ENCODE measurements around the gene GPI.
A peak's percentile ranks its signal among the peaks of the same experiment; 100 is the strongest.
"Not testable (repeated sequence)": the region's sequence is repeated elsewhere in the genome, so short reads cannot be mapped to it uniquely, and the experiment has no call there.

Gene GPI

GRCh38 chr19:34368338-34368737 lies 3.3 kb downstream of the GPI start:
- DNase-seq = no peak

- DNase-seq = not testable (repeated sequence)
These were observed 4.2 kb downstream of the GPI start for GRCh38 chr19:34369166-34369565.

GRCh38 chr19:34370117-34370516 lies 5.1 kb downstream of the GPI start:
- DNase-seq = no peak

- no peak for DNase-seq
These were observed 6.0 kb downstream of the GPI start for GRCh38 chr19:34370983-34371382.

- no peak for DNase-seq
These were observed 8.7 kb downstream of the GPI start for GRCh38 chr19:34373601-34374288.

- no peak for DNase-seq
These were observed 10.6 kb downstream of the GPI start for GRCh38 chr19:34375598-34375997.

- DNase-seq = no peak
These were observed 15.7 kb downstream of the GPI start for GRCh38 chr19:34380639-34381241.

- DNase-seq = no peak
These were observed 16.6 kb downstream of the GPI start for GRCh38 chr19:34381399-34382251.

- no peak for DNase-seq
These were observed 17.5 kb downstream of the GPI start for GRCh38 chr19:34382471-34382870.

GRCh38 chr19:34383599-34383998 lies 18.6 kb downstream of the GPI start:
- DNase-seq = no peak

- DNase-seq = no peak
These were observed 21.8 kb downstream of the GPI start for GRCh38 chr19:34386645-34387445.

- DNase-seq = no peak
These were observed 22.4 kb downstream of the GPI start for GRCh38 chr19:34387446-34387810.

- DNase-seq = not testable (repeated sequence)
These were observed 23.7 kb downstream of the GPI start for GRCh38 chr19:34388745-34389144.

GRCh38 chr19:34391813-34392212 lies 26.8 kb downstream of the GPI start:
- no peak for DNase-seq

- DNase-seq = no peak
These were observed 28.0 kb downstream of the GPI start for GRCh38 chr19:34393031-34393430.

- DNase-seq = no peak
These were observed 28.6 kb downstream of the GPI start for GRCh38 chr19:34393629-34394028.

GRCh38 chr19:34397853-34398252 lies 32.9 kb downstream of the GPI start:
- DNase-seq = no peak

GRCh38 chr19:34399886-34400285 lies 34.9 kb downstream of the GPI start:
- no peak for DNase-seq

GRCh38 chr19:34400844-34401243 lies 35.8 kb downstream of the GPI start:
- not testable (repeated sequence) for DNase-seq

GRCh38 chr19:34402074-34402600 lies 37.1 kb downstream of the GPI start:
- no peak for DNase-seq

- DNase-seq = no peak
These were observed 38.8 kb downstream of the GPI start for GRCh38 chr19:34403784-34404108.

- peak; percentile 92 for DNase-seq
These were observed 39.3 kb downstream of the GPI start, which contains the start of gene PDCD2L for GRCh38 chr19:34404109-34404909. PDCD2L (plus strand) TSS chr19:34404399; CDS start chr19:34404431, 32 bp downstream.

Data from effector CD4-positive, alpha-beta T cell (primary cell).